HG03025 (cell line): Measurements from ENCODE around the gene GARS1.
"Not testable (repeated sequence)": the region's sequence is repeated elsewhere in the genome, so short reads cannot be mapped to it uniquely, and the experiment has no call there.

Experiments
- ATAC-seq: cut with Tn5 transposase; IDR thresholded peaks from one replicate; pipeline ENCODE4 v1.9.1; 2021; ENCODE audit warnings: mild to moderate bottlenecking, moderate library complexity; ENCODE audit not compliant: unreplicated experiment, low FRiP score

Gene GARS1

GRCh38 chr7:30594540-30595435 lies at the start of gene GARS1:
GARS1 (plus strand) TSS chr7:30594878; CDS start chr7:30594922, 44 bp downstream.
- peak; percentile 92 for ATAC-seq

- no peak for ATAC-seq
Observed at GRCh38 chr7:30545791-30546555, 48.7 kb upstream of the GARS1 start.

GRCh38 chr7:30546596-30546995 lies 48.1 kb upstream of the GARS1 start:
- no peak for ATAC-seq

- no peak for ATAC-seq
Observed at GRCh38 chr7:30548845-30549244, 45.8 kb upstream of the GARS1 start.

GRCh38 chr7:30549931-30550493 lies 44.7 kb upstream of the GARS1 start:
- ATAC-seq = no peak

- ATAC-seq = no peak
Observed at GRCh38 chr7:30552330-30552729, 42.3 kb upstream of the GARS1 start.

GRCh38 chr7:30553141-30553540 lies 41.5 kb upstream of the GARS1 start:
- no peak for ATAC-seq

GRCh38 chr7:30553546-30553945 lies 41.1 kb upstream of the GARS1 start:
- no peak for ATAC-seq

- ATAC-seq = no peak
Observed at GRCh38 chr7:30555525-30555924, 39.2 kb upstream of the GARS1 start.

- ATAC-seq = no peak
Observed at GRCh38 chr7:30556840-30557239, 37.8 kb upstream of the GARS1 start.

GRCh38 chr7:30557245-30557644 lies 37.4 kb upstream of the GARS1 start:
- no peak for ATAC-seq

- ATAC-seq = no peak
Observed at GRCh38 chr7:30559611-30560010, 35.1 kb upstream of the GARS1 start.

- ATAC-seq = no peak
Observed at GRCh38 chr7:30561389-30561788, 33.3 kb upstream of the GARS1 start.

- ATAC-seq = no peak
Observed at GRCh38 chr7:30562498-30562897, 32.2 kb upstream of the GARS1 start.

- no peak for ATAC-seq
Observed at GRCh38 chr7:30562909-30563308, 31.8 kb upstream of the GARS1 start.

- no peak for ATAC-seq
Observed at GRCh38 chr7:30563326-30563942, 31.2 kb upstream of the GARS1 start.

GRCh38 chr7:30564243-30564892 lies 30.3 kb upstream of the GARS1 start:
- peak; percentile 84 for ATAC-seq

GRCh38 chr7:30566596-30566995 lies 28.1 kb upstream of the GARS1 start:
- no peak for ATAC-seq

GRCh38 chr7:30567081-30567480 lies 27.6 kb upstream of the GARS1 start:
- no peak for ATAC-seq

- ATAC-seq = not testable (repeated sequence)
Observed at GRCh38 chr7:30570238-30570637, 24.4 kb upstream of the GARS1 start.
